AG10803 (cell line): ENCODE data around the gene NUP85.

Source experiments
- DNase-seq: peaks from one replicate; pipeline ENCODE4 v3.0.0; 2010; ENCODE audit warnings: low read depth
- H3K4me3 ChIP-seq: 2 replicates; pipeline ENCODE4 v1.5.1; 2011; ENCODE audit warnings: mild to moderate bottlenecking, low read length, control low read depth
- CTCF ChIP-seq: conservative IDR thresholded peaks from 2 replicates; pipeline ENCODE4 v1.5.1; 2011; ENCODE audit warnings: mild to moderate bottlenecking, low read length, control low read depth, inconsistent platforms

The NUP85 gene

GRCh38 chr17:75265614-75266315 is 60.3 kb downstream of the NUP85 start:
- no peak for TF ChIP-seq CTCF
- H3K4me3 ChIP-seq: no peak overlapping the region
- no peak for DNase-seq

- H3K4me3 ChIP-seq: no peak overlapping the region
- TF ChIP-seq CTCF: no peak
- no peak for DNase-seq
Measured at GRCh38 chr17:75266316-75267152, 61.1 kb downstream of the NUP85 start.

GRCh38 chr17:75267153-75267410 is 61.6 kb downstream of the NUP85 start:
- no peak for DNase-seq
- TF ChIP-seq CTCF: no peak
- H3K4me3 ChIP-seq: no peak overlapping the region

- H3K4me3 ChIP-seq: no peak overlapping the region
- no peak for TF ChIP-seq CTCF
- no peak for DNase-seq
Measured at GRCh38 chr17:75267411-75268232, 62.1 kb downstream of the NUP85 start.

- TF ChIP-seq CTCF: no peak
- H3K4me3 ChIP-seq: peak overlapping the region; percentile 84
Measured at GRCh38 chr17:75269844-75270217, 64.4 kb downstream of the NUP85 start.

GRCh38 chr17:75270218-75270965 is 64.9 kb downstream of the NUP85 start:
- TF ChIP-seq CTCF: peak; percentile 60
- peak; percentile 80 for DNase-seq
- peak overlapping the region; percentile 84 for H3K4me3 ChIP-seq

More at GRCh38 chr17:75269844-75270217, 64.4 kb downstream of the NUP85 start:
- DNase-seq: no peak
